Stimulated activated CD8-positive, alpha-beta memory T cell treated with anti-CD3 and anti-CD28 coated beads, Interleukin-12 subunit alpha, Interleukin-12 subunit beta, amount 100 ng/mL, for 24 hours (primary cell): ENCODE data around the gene CHCHD3.
"Not testable (repeated sequence)": the region's sequence is repeated elsewhere in the genome, so short reads cannot be mapped to it uniquely, and the experiment has no call there.

Source experiments
- DNase-seq: peaks from one replicate; pipeline ENCODE4 v3.0.0-alpha.2; 2020; ENCODE audit errors: extremely low read depth

Gene CHCHD3

DNA sequence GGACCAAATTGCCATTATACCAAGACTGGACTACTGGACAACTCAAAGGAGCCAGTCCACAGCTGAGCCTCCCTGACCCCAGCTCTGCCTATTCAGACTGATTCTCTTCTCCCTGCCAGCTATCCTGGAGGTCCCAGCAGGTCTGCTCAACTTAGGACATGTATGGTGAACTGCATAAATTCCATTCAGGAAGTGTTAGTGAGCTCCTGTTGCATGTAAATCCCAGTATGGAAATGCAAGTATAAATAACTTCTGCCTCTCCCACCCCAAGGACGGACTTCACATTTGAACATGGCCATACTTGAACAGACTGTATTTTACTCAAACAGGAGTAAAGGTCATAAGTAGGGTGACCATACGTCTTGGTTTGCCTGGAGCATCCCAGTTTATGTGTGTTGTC, 128.4 kb downstream of the CHCHD3 start:
- no peak for DNase-seq

DNA sequence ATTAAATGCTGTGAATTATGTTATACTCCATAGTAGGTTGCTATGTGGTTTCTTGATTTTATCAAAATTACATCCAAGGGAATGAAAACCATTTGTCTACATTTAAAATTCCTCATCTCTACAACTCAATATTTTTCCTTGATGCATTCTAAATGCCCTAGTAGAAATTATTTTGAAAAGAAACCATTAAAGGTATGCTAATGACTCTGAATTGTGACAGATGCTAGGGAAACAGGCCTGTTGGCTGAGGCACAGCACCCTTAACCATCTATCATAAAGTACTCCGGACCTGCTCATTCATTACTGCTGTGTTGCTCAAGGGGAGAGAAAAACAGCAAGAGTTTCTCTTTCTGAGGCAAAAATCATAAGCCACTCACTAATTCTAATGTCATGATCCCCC, 131.2 kb downstream of the CHCHD3 start:
- no peak for DNase-seq

DNA sequence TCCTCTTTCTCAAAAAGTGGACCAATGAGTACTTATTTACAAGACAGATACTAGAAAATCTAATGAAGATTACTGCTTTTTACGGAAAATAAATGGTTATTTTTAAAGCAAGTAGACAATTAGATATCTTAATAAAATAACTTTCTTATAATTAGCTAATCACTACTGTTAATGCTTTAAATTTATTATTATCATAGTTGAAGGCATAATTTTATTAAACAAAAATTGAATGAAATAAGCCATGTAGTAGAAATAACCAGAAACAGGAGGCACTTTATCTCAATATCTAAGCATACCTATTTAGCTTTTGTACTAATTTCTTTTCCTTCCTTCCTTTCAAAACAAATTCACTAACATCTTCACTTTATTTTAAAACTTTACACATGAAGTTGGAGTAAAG, 134.9 kb downstream of the CHCHD3 start:
- DNase-seq, result no peak

DNA sequence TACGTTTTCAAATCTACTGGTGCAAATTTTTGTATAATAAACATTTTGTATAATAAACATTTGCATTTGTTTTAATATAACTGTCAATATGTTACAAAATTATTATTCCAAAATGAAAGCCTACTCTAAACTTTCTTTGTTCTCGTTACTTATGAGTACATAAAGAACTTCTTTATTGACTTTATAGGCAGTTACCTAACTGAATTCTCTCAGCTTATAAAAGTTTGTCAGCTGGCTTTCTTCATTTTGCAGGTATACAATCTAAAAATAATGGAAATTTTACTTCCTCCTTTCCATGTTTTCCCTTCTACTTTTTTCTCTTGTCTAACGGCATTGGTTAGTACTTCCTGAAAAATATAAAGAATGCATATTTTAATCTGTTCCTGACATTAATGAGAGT, 137.1 kb downstream of the CHCHD3 start:
- no peak for DNase-seq

DNA sequence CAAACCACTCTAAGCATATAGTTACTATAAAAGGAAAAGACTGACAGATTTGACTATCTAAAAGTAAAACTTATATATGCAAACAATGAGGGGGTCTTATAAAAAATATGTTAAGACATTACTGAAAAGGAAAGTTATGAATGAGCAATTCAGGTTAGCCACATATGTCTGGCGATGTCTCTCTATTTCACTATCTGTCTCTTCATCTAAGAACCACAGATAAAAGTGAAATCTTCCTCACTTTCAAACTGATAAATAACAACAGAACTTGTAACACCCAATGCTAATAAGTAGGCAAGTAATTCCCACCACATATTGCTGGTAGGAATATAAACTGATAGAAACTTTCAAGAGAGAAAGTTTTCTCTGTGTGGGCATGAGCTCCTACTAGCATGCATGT, 138.2 kb downstream of the CHCHD3 start:
- DNase-seq, result no peak

DNA sequence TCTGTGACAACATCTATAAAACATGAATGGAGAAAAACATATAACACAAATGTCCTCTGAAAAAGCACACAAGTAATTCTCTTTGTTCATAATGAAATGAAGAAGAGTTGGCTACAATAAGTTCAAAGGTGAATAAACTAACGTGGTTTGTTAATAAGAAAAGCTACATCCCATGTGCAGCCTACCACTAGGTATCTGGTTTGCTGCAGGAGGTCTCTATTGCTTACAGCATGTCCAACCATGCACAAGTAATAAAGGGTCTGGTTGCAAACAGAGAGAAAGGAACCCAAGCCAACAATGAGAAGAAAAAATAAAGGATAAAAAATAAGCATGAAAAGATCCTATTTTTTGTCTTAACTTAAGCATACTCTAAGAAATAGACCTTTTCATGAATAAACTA, 139.2 kb downstream of the CHCHD3 start:
- DNase-seq, result no peak

DNA sequence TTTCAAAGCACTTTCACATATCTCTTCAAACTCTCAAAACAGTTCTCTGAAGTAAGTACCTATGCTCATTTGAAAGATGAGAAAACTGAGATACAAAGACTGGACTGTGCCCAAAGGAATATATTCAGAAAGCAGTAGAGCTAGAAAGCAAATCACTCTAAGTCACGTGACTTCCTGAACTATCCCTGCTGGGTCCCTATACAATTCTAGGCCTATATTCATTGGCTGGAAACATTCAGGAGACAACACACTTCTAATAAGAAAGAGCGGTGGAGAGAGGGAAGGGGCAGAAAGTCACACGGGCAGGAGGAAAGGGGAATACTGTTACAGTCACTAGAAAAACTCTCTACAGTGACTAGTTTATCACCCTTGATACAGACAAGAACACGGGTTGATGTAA, 140.0 kb downstream of the CHCHD3 start:
- no peak for DNase-seq

DNA sequence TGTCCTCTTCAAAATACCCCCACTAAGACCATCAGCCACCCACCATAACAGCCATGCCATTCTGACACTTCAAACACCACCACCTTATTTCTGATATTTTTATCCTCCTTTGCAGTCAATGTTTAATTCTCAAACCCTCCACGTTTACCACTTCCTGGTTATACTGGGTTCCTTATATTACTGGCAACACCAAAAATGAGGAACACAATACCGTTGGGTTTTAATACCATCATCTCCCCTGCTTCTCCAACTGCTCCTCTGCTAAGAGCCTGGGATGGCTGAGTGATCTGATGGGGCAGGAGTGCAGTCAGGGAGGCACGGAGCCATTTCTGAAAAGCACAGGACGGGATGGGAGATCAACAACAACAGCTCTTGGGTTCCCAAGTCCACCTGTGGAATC, 140.5 kb downstream of the CHCHD3 start:
- DNase-seq, result no peak

DNA sequence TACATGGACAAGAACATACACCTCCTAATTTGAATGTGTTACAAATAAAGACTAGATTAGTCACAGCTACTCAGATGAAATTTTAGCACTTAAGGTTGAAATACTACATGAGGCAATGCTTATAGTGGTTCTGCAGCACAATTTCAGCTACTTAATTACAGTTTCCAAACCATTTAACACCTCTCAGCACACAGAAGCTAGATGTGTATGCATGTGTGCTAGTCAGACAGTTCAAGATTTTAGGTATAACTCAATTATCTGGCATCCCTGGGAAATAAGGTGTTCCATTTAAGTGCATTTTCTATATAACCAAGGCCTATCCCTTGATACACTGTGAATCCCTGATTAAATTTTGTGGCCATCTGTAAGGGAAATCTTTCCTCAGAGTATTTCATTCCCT, 141.8 kb downstream of the CHCHD3 start:
- no peak for DNase-seq

DNA sequence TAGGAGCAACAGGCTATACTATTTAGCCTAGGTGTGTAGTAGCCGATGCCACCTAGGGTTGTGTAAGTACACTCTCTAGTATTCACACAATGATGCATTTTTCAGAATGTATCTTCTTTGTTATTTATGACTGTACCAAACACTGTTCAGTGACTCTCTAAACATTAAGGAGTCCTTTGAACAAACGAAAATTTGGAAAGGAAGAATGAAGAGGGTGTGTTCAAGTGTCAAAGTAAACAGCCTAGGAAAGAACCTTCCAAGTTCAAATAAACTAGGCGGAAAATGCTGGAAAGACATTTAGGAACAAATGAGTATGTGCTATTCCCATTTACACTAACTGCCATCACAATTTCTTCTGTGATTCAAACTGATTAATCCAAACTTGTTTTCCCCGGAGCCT, 142.4 kb downstream of the CHCHD3 start:
- no peak for DNase-seq

DNA sequence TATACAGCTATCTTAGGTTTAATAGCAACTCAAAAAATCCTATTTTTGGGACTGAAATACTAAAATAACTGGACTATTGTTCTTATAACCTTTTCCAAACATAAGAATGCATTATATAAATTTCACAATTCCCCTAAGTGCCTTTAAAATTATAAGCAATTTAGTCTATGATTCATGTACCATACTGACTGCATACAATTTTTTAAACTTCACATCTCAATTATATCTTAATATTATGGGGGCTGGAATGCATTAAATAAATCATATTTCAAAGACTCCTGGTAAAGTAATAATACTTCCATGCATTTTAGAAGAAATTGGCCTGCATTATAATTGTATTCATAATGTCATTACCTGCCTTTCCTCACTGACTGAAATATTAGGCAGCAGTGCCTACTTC, 144.6 kb downstream of the CHCHD3 start:
- no peak for DNase-seq

DNA sequence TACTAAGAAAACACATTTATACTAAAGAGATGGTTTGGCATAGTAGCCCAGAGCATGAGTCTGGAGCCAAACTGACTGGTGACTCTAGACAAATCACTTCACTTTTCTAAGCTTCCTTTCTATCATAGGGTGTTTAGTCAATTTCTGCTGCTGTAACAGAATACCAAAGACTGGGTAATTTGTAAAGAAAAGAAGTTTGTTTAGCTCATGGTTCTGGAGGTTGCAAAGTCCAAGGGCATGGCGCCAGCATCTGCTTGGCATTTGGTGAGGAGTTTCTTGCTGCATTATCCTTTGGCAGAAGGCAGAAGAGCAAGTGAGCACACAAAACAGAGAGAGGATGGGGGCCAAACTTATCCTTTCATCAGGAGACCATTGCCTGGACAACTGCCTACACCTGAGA, 146.3 kb downstream of the CHCHD3 start:
- DNase-seq, result no peak

DNA sequence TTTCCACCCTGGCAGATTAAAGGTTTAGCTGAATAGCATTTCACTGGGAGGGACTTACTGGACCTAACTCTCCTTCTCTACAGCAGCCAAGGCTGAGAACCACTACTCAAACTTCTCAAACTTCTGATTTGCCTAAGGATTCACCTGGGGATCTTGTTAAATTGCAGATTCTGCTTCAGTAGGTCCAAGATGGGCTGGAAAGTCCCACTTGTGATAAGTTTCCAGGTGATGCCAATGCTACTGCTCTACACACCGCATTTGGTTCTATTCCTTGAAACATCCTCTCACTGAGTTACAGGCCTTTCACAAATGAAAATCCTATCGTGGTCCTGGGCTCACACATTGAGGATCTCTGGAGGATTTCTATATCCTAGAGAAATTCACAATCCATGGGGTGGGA, 147.9 kb downstream of the CHCHD3 start:
- no peak for DNase-seq

DNA sequence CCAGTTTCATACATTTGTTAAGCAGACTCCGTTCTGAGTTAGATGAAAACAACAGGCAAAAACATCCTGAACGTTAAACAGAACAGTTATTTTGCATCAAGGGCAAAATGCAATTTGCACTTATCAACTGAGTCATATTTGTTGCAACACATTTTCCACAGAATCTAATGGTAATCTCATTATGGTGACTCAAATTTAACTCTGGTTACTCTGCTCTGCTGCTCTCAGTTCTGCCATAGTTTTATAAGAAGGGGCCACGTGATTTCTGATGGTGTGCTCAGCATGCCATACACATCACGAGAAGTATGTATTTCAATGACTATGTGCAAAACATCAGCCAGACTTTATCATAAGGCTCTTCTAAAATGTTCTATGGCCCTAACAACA, 148.8 kb downstream of the CHCHD3 start:
- no peak for DNase-seq

DNA sequence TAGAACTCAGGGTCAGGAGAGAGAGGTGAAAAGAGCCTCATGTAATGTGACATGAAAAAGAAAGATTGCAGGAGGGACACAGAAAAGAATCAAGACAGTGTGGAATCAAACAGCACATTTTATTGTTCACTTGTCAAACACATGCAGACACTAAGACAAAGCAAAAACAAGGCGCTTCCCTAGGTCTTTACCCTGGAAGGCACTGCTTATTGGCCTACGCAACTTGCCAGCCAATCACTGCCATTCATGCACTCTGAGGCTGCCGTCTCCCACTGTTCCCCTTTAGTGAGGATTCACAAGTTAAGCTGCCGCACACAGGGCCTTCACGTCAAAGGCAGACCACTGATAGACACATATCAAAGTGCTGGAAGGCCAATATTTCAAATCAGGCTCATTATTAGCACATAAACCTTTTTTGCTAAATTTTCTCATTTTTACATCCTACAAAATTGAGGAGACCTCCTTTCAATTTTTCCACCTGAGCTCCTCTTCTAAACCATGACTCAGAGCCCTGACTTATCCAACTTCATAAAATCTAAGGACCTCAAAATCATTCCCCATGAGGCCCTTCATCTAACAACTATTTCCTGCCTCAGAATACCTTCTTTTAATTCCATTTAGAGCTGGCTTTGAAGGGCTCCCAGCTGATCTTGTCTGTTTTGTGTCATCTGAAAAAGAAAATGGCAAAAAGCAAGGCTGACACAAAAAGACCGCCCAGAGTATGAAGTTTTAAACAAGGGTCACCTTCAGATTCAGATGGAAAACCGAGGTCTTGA, 149.4 kb downstream of the CHCHD3 start:
- no peak for DNase-seq

DNA sequence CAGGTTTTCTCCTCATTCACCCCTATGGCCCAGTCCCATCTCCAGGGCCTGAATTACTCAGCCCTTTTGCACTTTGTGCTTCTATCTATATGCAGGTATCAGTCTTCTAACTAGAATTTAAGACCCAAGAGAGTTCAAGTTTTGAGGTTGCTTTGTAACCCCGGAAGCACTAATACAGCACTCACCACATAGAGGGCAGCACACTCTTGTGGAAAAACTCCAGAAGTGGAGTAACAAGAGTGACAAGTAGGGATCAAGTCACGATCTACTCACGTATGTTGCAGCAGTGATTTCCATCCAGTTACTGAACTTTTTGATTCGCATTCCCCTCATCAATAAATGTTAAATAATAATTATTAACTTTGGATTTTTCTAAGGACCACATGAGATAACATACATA, 151.0 kb downstream of the CHCHD3 start:
- DNase-seq, result no peak

DNA sequence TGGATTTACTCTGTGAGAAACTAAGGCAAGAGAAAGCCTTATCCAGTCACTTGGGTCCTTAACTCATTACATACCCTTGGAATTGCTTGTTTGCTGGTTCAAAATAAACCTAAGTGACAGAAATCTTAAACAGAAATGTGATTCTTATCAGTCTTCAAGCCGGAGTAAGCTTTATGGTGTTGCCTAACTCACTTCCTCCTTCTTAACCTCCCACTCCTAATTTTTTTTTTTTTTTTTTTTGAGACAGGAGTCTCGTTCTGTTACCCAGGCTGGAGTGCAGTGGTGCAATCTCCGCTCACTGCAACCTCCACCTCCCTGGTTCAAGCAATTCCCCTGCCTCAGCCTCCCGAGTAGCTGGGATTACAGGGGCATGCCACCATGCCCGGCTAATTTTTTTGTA, 151.9 kb downstream of the CHCHD3 start:
- not testable (repeated sequence) for DNase-seq

DNA sequence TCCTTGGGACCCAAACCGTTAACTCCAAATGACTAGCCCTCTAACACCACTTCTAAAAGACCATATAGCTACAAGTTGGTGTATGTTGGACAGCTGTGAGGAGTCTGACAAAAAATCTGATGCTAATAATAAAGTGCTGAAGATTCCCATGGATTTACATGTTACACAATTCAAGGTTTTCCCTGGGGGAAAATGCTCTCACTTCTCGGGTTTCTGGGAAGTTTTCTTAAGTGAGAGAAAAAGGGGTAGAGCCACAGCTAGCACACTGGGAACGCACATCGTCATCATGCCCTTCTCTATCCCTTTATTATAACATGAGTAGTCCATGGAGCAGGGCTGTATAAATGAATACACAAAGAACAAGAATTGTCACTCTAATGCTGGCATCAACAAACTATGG, 162.1 kb downstream of the CHCHD3 start:
- DNase-seq, result no peak

DNA sequence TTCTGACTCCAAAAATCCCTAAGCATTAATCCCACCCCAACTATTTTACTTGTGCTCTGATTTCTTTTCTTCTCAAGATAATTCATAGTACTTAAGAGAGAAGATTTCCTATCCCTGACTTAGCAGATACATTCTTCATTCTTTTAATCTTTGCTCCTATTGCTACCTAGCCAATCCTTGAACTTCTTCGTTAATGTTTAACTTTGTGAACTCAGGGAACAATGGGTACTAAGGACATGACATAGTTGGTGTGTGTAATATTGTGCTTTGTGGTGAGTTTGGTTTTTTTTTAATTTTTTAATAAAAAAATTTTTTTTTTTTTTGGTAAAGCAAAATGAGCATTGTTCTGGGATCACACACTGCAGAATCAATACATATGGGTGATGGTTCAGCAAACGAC, 166.2 kb downstream of the CHCHD3 start:
- DNase-seq, result no peak

DNA sequence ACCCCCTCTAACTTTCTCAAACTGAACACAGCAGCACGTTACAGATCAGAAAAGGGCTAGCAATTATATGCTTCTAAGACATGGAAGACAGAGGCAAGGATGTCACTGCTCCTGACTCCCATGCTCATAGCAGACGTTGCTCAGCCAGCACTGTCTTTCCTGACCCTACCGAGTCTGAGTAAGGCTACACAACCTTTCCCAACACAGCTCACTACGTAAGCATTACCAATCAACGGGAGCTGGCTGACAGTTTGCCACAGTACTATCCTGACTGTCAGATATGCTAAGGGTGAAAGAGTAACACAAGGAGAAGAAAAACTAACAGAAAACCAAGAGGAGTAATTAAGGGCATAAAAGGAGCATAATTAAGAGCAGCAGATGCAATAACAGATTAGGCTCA, 171.2 kb downstream of the CHCHD3 start:
- no peak for DNase-seq

DNA sequence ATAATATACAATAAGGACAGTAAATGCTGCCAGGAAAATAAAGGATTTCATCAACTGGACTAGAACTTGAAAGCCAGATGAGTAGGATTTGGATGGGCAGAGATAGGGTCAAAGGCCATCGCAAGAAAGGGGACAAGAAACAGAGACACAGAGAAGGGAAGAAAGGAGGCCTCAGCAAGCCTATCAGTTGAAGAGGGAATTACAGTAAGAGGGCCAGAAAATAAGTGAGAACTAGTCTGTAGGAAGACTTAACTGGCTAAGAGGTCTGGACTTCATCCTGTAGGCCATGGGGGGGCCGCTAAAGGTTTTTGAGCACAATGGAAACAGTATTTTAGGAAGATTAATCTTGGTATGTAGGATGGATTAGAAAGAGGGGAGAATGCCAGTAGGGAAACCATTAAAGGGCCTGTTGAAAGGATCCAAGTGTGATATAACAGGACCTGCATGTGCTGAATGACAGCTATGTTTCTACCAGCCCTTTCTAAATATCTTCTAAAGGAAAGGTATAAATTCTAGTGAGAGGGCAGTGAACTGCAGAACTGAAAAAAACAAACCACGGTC, 174.4 kb downstream of the CHCHD3 start:
- no peak for DNase-seq

DNA sequence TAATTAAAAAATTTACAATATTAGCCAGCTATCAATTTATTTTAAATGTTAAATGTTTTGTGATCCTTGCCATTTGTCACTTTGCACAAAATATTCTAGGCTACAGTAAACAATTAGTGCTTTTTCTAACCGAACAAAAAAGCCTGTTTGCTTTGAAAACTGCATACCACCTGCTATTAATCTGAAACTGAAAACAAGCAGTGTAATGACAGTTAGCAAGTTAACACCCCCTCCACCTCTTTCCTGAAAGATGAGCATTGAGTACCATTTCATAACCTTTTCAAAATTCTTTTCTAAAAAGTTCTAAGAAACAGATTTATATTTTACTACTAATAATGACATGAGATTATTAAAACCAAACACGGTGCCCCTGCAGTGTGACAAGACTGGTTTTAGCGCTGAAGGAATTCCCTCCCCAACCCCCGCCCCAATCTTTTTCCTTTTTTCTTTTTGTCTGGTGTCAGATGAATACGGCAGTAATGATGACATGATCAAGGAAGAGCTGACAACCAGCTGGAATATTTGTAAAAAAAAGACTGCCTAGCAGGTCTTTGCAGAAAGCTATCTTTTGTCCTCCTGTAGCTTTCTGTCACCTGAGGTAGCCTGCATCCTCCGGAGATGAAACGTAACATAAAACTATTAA, 175.6 kb downstream of the CHCHD3 start:
- no peak for DNase-seq

DNA sequence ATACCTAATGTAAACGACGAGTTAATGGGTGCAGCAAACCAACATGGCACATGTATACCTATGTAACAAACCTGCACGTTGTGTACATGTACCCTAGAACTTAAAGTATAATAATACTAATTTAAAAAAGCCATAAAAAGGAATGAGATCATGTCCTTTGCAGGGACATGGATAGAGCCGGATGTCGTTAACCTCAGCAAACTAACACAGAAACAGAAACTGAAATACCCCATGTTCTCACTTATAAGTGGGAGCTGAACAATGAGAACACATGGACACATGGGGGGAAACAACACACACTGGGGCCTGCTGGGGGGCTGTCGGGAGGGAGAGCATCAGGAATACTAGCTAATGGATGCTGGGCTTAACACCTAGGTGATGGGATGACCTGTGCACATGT, 176.8 kb downstream of the CHCHD3 start:
- not testable (repeated sequence) for DNase-seq

DNA sequence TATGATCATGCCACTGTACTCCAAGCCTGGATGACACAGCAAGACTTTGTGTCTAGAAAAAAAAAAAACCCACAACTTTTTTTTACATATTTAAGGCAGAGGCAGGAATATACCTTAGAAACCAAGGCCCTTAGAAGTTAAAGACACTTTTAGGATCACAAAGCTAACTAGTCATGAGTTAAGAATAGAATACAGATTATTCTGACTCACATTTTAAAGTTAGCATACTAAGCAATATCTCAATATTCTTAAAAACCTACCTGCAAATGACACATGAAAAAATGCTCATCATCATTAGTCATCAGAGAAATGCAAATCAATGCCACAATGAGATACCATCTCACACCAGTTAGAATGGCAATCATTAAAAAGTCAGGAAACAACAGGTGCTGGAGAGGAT, 177.7 kb downstream of the CHCHD3 start:
- DNase-seq, result no peak
